K562 (cell line): Measurements from ENCODE around the gene SYF2. TPM values are rescaled to one million over a fixed set of nuclear protein-coding genes. Genes with fewer than 3 reads are reported as not detected.

Source experiments
- ATAC-seq: fragments of 200-7000 bp; cut with Tn5 transposase; 3 replicates; pipeline ENCODE4 v1.9.1; 2020; ENCODE audit warnings: moderate library complexity
- BruUV-seq: library from RNA; stranded (reverse); fragments of 400-500 nt; replicated peaks from 2 replicates; lab custom pipeline; 2021; lab: Mats Ljungman, UMichigan
- CTCF ChIA-PET: fragments of 300-600 bp; formaldehyde crosslinking; extraction: SDS; loops from one replicate; lab custom pipeline; 2021; ENCODE audit warnings: low intra/inter-chr PET ratio; lab: Yijun Ruan, JAX
- POLR2A ChIA-PET: fragments of 300-600, 350-650 bp; sonication (Branson Sonifier 250); formaldehyde crosslinking; extraction: SDS; loops from one replicate; lab custom pipeline; 2021; ENCODE audit warnings: antibody characterized with exemption, inconsistent platforms; lab: Yijun Ruan, JAX
- DNase-seq, 4 experiments: peaks; one replicate each; pipeline versions ENCODE4 v3.0.0 to v3.0.0-alpha.2; 2011 to 2018; ENCODE audit warnings: low spot score in 3 of 4, mixed read lengths in 3 of 4; ENCODE audit errors: extremely low read depth in 1 of 4
- FAIRE-seq: peaks from 2 replicates; lab custom pipeline; 2011; peaks lifted over from hg19 to GRCh38; lab: Jason Lieb, UNC
- H2AFZ ChIP-seq: 2 replicates; pipeline ENCODE4 v1.6.0; 2011; ENCODE audit warnings: low read depth, low read length, control low read depth, inconsistent platforms
- H3K27ac ChIP-seq: fragments of 200-600 bp; 3 replicates; pipeline ENCODE4 v1.8.0; 2011; ENCODE audit warnings: low read depth, mild to moderate bottlenecking, control low read depth, inconsistent platforms, low read length, moderate library complexity, mixed read lengths; ENCODE audit errors: extremely low read depth
- H3K27me3 ChIP-seq, 2 experiments: fragments of 300-600 bp in 1 of 2; 2 replicates in 1 of 2; 3 replicates in 1 of 2; pipeline versions ENCODE4 v1.6.0 to v1.8.0; 2011; ENCODE audit warnings: inconsistent platforms in 2 of 2, low read length in 2 of 2, mild to moderate bottlenecking in 1 of 2, mixed read lengths in 1 of 2, moderate library complexity in 1 of 2; ENCODE audit not compliant: control insufficient read depth in 2 of 2, insufficient read depth in 2 of 2
- H3K36me3 ChIP-seq: fragments of 300-600 bp; 3 replicates; pipeline ENCODE4 v1.8.0; 2011; ENCODE audit warnings: mild to moderate bottlenecking, low read length, inconsistent platforms; ENCODE audit not compliant: control insufficient read depth, insufficient read depth
- H3K4me1 ChIP-seq, 2 experiments: fragments of 200-600 bp in 1 of 2; replicated peaks in 1 of 2; 2 replicates in 1 of 2; 3 replicates in 1 of 2; pipeline versions ENCODE4 v1.5.1 to v1.8.0; 2011; ENCODE audit warnings: inconsistent platforms in 2 of 2, low read length in 2 of 2, mild to moderate bottlenecking in 1 of 2, mixed read lengths in 1 of 2, moderate library complexity in 1 of 2; ENCODE audit not compliant: control insufficient read depth in 2 of 2, insufficient read depth in 2 of 2
- H3K4me2 ChIP-seq: 2 replicates; pipeline ENCODE4 v1.6.1; 2011; ENCODE audit warnings: low read length, control low read depth, inconsistent platforms, mixed read lengths; ENCODE audit not compliant: insufficient read depth
- H3K4me3 ChIP-seq: fragments of 200-600 bp; sonication (generic), shearing (Covaris generic); 2 replicates; pipeline ENCODE4 v1.5.1; 2016; ENCODE audit warnings: control low read depth, inconsistent platforms
- H3K79me2 ChIP-seq: fragments of 200-600 bp; 3 replicates; pipeline ENCODE4 v1.8.0; 2011; ENCODE audit warnings: low read length, inconsistent platforms; ENCODE audit not compliant: control insufficient read depth, insufficient read depth
- H3K9ac ChIP-seq, 2 experiments: 2 replicates each; pipeline versions ENCODE4 v1.6.0 to v1.6.1; 2011; ENCODE audit warnings: low read depth in 2 of 2, low read length in 2 of 2, control low read depth in 1 of 2, inconsistent platforms in 1 of 2, mild to moderate bottlenecking in 1 of 2, mixed read lengths in 1 of 2; ENCODE audit not compliant: insufficient read depth in 1 of 2
- H3K9me1 ChIP-seq: one replicate; pipeline ENCODE4 v1.6.0; 2011; ENCODE audit warnings: inconsistent platforms, mild to moderate bottlenecking, low read length, moderate library complexity; ENCODE audit not compliant: control insufficient read depth, insufficient read depth
- H3K9me3 ChIP-seq: replicated peaks from 2 replicates; pipeline ENCODE4 v1.5.1; 2011; ENCODE audit warnings: low read depth, low read length, inconsistent platforms; ENCODE audit not compliant: control insufficient read depth, insufficient read depth
- H4K20me1 ChIP-seq: replicated peaks from 2 replicates; pipeline ENCODE4 v1.6.1; 2011; ENCODE audit warnings: low read length, inconsistent platforms, mixed read lengths; ENCODE audit not compliant: control insufficient read depth, insufficient read depth
- ARID1B ChIP-seq: fragments of 450-650 bp; IDR thresholded peaks from 2 replicates; pipeline ENCODE4 v1.6.1; 2016; ENCODE audit warnings: antibody characterized with exemption, mild to moderate bottlenecking, inconsistent platforms
- BCOR ChIP-seq: fragments of 450-650 bp; IDR thresholded peaks from 2 replicates; pipeline ENCODE4 v1.6.1; 2016
- CBFB ChIP-seq: sonication (generic); formaldehyde crosslinking; IDR thresholded peaks from 2 replicates; pipeline ENCODE4 v1.4.0; 2020; ENCODE audit warnings: mild to moderate bottlenecking, missing genetic modification reagents
- CHD2 ChIP-seq: IDR thresholded peaks from 2 replicates; pipeline ENCODE4 v1.6.1; 2011; ENCODE audit warnings: low read depth, low read length
- DIDO1 ChIP-seq: fragments of 450-650 bp; IDR thresholded peaks from 2 replicates; pipeline ENCODE4 v1.6.1; 2016; ENCODE audit warnings: low read depth, missing biosample characterization, missing genetic modification characterization
- ELF1 ChIP-seq: fragments of 200-800 bp; sonication (Bioruptor generic); IDR thresholded peaks from 2 replicates; pipeline ENCODE4 v1.6.1; 2016; ENCODE audit warnings: missing genetic modification characterization, missing compliant biosample characterization
- MAFF ChIP-seq: IDR thresholded peaks from 2 replicates; pipeline ENCODE4 v1.6.1; 2012; ENCODE audit warnings: low read length, improper control_type of control experiment
- NBN ChIP-seq: fragments of 450-650 bp; IDR thresholded peaks from 2 replicates; pipeline ENCODE4 v1.6.1; 2016; ENCODE audit warnings: low read depth, mild to moderate bottlenecking
- POLR2H ChIP-seq: IDR thresholded peaks from 2 replicates; pipeline ENCODE4 v1.6.1; 2016; ENCODE audit warnings: missing genetic modification characterization, low read depth, mild to moderate bottlenecking, control low read depth, missing compliant biosample characterization, moderate library complexity
- SAFB ChIP-seq: fragments of 200-400 bp; formaldehyde crosslinking; IDR thresholded peaks from 2 replicates; pipeline ENCODE4 v1.6.1; 2017; ENCODE audit warnings: low read depth, low read length, borderline replicate concordance
- SAP30 ChIP-seq: fragments of 200-600 bp; sonication (generic); IDR thresholded peaks from 2 replicates; pipeline ENCODE4 v1.6.1; 2012; ENCODE audit warnings: borderline replicate concordance, low read depth, mild to moderate bottlenecking, moderate library complexity, low read length, control low read depth, inconsistent platforms; ENCODE audit not compliant: insufficient read depth, poor library complexity, severe bottlenecking
- SLC30A9 ChIP-seq: fragments of 250-450 bp; sonication (Bioruptor Pico); IDR thresholded peaks from 2 replicates; pipeline ENCODE4 v1.8.0; 2022; ENCODE audit warnings: mild to moderate bottlenecking, moderate library complexity
- TCF3 ChIP-seq: sonication (generic); formaldehyde crosslinking; IDR thresholded peaks from 2 replicates; pipeline ENCODE4 v1.4.0; 2020; ENCODE audit warnings: mild to moderate bottlenecking, missing genetic modification reagents
- WGBS: fragments of 100-300 bp; shearing (Covaris generic); methylation state at CpG from one replicate; pipeline ENCODE4 v1.1.6; 2016; ENCODE audit warnings: low coverage, mixed read lengths; ENCODE audit not compliant: insufficient coverage; ENCODE audit errors: missing lambda C conversion rate; 5-methylcytosine and 5-hydroxymethylcytosine counted together
- in situ Hi-C: fragments of 300-500 bp; cut with MboI; formaldehyde crosslinking; loops from 4 replicates; pipeline ENCODE4 v1.15.0; 2018; ENCODE audit warnings: inconsistent platforms, mixed read lengths
- intact Hi-C: fragments of 100-400 bp; cut with micrococcal nuclease; formaldehyde crosslinking; loops from 2 replicates; pipeline ENCODE4 v1.14.2; 2022
- polyA plus RNA-seq, 8 experiments: library from polyadenylated mRNA; depleted of rRNA in 4 of 8; stranded (reverse) in 5 of 8; unstranded in 3 of 8; fragments of >200 nt; fragmentation: Nextera tagmentation in 2 of 8; fragmentation: Illumina TruSeq in 1 of 8; extraction: Ambion mirVana in 2 of 8; extraction: Trizol in 1 of 8; gene quantifications; 2 replicates each; pipeline versions ENCODE4 v1.2.1 to v1.2.3, GENCODE V29; 2011 to 2014; ENCODE audit warnings: inconsistent platforms in 1 of 8, missing spikeins in 1 of 8
- total RNA-seq, 7 experiments: library from RNA; depleted of rRNA in 6 of 7; stranded (reverse); fragments of >200 nt in 6 of 7; fragmentation: Illumina TruSeq in 2 of 7; extraction: Trizol in 2 of 7; gene quantifications; 2 replicates each; pipeline versions ENCODE4 v1.2.1 to v1.2.3, GENCODE V29; 2011 to 2021; ENCODE audit warnings: low replicate concordance in 1 of 7
- TF ChIP-seq, protein P1 (sequence below): fragments of 250-450 bp; sonication (Bioruptor Pico); IDR thresholded peaks from 2 replicates; pipeline ENCODE4 v1.9.0; 2021; ENCODE audit warnings: mild to moderate bottlenecking
- TF ChIP-seq, protein P2 (sequence below): sonication (generic); formaldehyde crosslinking; IDR thresholded peaks from 2 replicates; pipeline ENCODE4 v1.4.0; 2020; ENCODE audit warnings: mild to moderate bottlenecking, missing genetic modification reagents
- TF ChIP-seq, protein P3 (sequence below): fragments of 450-650 bp; conservative IDR thresholded peaks from 2 replicates; pipeline ENCODE4 v1.6.1; 2016; ENCODE audit warnings: missing genetic modification characterization, low read depth, mild to moderate bottlenecking, missing compliant biosample characterization, moderate library complexity
- TF ChIP-seq, protein P4 (sequence below): fragments of 250-450 bp; sonication (Bioruptor Pico); IDR thresholded peaks from 2 replicates; pipeline ENCODE4 v1.5.0; 2020; ENCODE audit warnings: mild to moderate bottlenecking
- TF ChIP-seq, protein P5 (sequence below), 2 experiments: fragments of 450-650 bp; IDR thresholded peaks; 2 replicates each; pipeline ENCODE4 v1.6.1; 2016

Gene SYF2
- total and polyA plus RNA-seq, 9 of the 15 experiments (the other 6 are each of a cell fraction or from before 2014, with no cell fraction given): 20.9 to 69.0 (median 43.2) TPM

DNA sequence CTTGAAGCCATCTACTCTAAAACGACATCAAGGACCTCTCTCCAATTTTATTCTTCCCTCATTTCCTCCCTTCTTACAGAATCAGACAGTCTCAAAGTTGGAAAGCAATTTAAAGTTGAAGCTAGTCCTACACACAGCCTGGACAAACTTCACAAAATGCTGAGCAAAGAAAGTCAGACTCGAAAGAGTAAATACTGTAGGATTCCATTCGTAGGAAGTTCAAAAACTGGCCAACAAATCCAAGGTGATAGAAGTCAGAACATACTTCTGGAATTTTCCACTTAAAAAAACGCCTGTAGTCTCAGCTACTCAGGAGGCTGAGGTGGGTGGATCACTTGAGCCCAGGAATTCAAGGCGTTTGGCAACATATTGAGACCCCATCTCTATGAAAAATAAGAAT is 19.6 kb downstream of the SYF2 start:
- ChIA-PET CTCF (no interaction called here), POLR2A (interaction anchor here (13.3 kb wide), 1 partner anchor 18 kb away, joined by 113 read pairs; the partner anchor contains the start of gene SYF2)
- Histone ChIP-seq H3K4me2 (no peak overlapping the region), H3K9me3 (no peaks in the 10 kb centered on the region), H3K9me1 (no peaks in the 10 kb centered on the region), H3K4me1 (peaks cover 10 to 19% of the 10 kb centered on the region in 2 experiments; a peak in 4 of 5 replicates), H3K79me2 (no peaks in the 10 kb centered on the region), H3K27me3 (peaks cover 0 to 7% of the 10 kb centered on the region in 2 experiments; a peak in 1 of 5 replicates), H3K4me3 (no peak overlapping the region), H4K20me1 (0 out of 2 replicates have a peak, but pooled peaks cover 2% of the 10 kb centered on the region), H3K36me3 (no peaks in the 10 kb centered on the region), H3K27ac (no peak overlapping the region), H3K9ac (no peak overlapping the region), H2AFZ (peak overlapping the region; percentile 64; the same call in 1 of the 2 replicates)
- intact Hi-C loops: no loop called here
- no TSS peak for BruUV-seq
- in situ Hi-C loops: no loop called here
- WGBS: 10% methylated on average over 5 of the region's 5 CpGs
- ATAC-seq (no peak), FAIRE-seq (no peak), DNase-seq (no peak)
- TF ChIP-seq, protein P1, sequence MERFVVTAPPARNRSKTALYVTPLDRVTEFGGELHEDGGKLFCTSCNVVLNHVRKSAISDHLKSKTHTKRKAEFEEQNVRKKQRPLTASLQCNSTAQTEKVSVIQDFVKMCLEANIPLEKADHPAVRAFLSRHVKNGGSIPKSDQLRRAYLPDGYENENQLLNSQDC: no peak
- TF ChIP-seq SLC30A9 (CRISPR knock-in tag): no peak
- TF ChIP-seq BCOR: no peak
- no peak for TF ChIP-seq NBN
- no peak for TF ChIP-seq ARID1B
- TF ChIP-seq SAP30: no peak
- TF ChIP-seq, protein P2, sequence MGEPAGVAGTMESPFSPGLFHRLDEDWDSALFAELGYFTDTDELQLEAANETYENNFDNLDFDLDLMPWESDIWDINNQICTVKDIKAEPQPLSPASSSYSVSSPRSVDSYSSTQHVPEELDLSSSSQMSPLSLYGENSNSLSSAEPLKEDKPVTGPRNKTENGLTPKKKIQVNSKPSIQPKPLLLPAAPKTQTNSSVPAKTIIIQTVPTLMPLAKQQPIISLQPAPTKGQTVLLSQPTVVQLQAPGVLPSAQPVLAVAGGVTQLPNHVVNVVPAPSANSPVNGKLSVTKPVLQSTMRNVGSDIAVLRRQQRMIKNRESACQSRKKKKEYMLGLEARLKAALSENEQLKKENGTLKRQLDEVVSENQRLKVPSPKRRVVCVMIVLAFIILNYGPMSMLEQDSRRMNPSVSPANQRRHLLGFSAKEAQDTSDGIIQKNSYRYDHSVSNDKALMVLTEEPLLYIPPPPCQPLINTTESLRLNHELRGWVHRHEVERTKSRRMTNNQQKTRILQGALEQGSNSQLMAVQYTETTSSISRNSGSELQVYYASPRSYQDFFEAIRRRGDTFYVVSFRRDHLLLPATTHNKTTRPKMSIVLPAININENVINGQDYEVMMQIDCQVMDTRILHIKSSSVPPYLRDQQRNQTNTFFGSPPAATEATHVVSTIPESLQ (CRISPR knock-in tag): no peak
- TF ChIP-seq DIDO1: no peak
- TF ChIP-seq CBFB (CRISPR knock-in tag): no peak
- TF ChIP-seq TCF3 (CRISPR knock-in tag): no peak
- TF ChIP-seq, protein P3, sequence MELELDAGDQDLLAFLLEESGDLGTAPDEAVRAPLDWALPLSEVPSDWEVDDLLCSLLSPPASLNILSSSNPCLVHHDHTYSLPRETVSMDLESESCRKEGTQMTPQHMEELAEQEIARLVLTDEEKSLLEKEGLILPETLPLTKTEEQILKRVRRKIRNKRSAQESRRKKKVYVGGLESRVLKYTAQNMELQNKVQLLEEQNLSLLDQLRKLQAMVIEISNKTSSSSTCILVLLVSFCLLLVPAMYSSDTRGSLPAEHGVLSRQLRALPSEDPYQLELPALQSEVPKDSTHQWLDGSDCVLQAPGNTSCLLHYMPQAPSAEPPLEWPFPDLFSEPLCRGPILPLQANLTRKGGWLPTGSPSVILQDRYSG: no peak
- TF ChIP-seq ELF1 (tag): no peak
- TF ChIP-seq CHD2: no peak
- TF ChIP-seq, protein P4, sequence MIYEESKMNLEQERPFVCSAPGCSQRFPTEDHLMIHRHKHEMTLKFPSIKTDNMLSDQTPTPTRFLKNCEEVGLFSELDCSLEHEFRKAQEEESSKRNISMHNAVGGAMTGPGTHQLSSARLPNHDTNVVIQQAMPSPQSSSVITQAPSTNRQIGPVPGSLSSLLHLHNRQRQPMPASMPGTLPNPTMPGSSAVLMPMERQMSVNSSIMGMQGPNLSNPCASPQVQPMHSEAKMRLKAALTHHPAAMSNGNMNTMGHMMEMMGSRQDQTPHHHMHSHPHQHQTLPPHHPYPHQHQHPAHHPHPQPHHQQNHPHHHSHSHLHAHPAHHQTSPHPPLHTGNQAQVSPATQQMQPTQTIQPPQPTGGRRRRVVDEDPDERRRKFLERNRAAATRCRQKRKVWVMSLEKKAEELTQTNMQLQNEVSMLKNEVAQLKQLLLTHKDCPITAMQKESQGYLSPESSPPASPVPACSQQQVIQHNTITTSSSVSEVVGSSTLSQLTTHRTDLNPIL (CRISPR knock-in tag): no peak
- TF ChIP-seq POLR2H: no peak
- TF ChIP-seq MAFF: no peak
- TF ChIP-seq SAFB: no peak
- TF ChIP-seq, protein P5, sequence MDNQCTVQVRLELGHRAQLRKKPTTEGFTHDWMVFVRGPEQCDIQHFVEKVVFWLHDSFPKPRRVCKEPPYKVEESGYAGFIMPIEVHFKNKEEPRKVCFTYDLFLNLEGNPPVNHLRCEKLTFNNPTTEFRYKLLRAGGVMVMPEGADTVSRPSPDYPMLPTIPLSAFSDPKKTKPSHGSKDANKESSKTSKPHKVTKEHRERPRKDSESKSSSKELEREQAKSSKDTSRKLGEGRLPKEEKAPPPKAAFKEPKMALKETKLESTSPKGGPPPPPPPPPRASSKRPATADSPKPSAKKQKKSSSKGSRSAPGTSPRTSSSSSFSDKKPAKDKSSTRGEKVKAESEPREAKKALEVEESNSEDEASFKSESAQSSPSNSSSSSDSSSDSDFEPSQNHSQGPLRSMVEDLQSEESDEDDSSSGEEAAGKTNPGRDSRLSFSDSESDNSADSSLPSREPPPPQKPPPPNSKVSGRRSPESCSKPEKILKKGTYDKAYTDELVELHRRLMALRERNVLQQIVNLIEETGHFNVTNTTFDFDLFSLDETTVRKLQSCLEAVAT (IDR thresholded peaks at IDR 0.05): no peak
